Fibroblast of the aortic adventitia (primary cell): ENCODE data around the gene FBRS. TPM values are rescaled to one million over a fixed set of nuclear protein-coding genes. Genes with fewer than 3 reads are reported as not detected.

Source experiments
- DNase-seq: peaks from one replicate; pipeline ENCODE4 v3.0.0-alpha.2; 2010; ENCODE audit warnings: low read depth
- H3K4me3 ChIP-seq: 2 replicates; pipeline ENCODE4 v1.5.1; 2011; ENCODE audit warnings: low read depth, mild to moderate bottlenecking, control low read depth, low read length, moderate library complexity
- total RNA-seq: library from RNA; depleted of rRNA; stranded (reverse); fragments of >200 nt; gene quantifications from 2 replicates; pipeline ENCODE4 v1.2.3, GENCODE V29; 2012; ENCODE audit warnings: low replicate concordance
- TF ChIP-seq, protein P1 (sequence below): IDR thresholded peaks from 2 replicates; pipeline ENCODE4 v1.5.1; 2011; ENCODE audit warnings: mild to moderate bottlenecking, low read length, control low read depth, inconsistent platforms; ENCODE audit not compliant: insufficient read depth

FBRS gene
- 18.3 and 28.4 TPM in 2 replicates for total RNA-seq

DNA sequence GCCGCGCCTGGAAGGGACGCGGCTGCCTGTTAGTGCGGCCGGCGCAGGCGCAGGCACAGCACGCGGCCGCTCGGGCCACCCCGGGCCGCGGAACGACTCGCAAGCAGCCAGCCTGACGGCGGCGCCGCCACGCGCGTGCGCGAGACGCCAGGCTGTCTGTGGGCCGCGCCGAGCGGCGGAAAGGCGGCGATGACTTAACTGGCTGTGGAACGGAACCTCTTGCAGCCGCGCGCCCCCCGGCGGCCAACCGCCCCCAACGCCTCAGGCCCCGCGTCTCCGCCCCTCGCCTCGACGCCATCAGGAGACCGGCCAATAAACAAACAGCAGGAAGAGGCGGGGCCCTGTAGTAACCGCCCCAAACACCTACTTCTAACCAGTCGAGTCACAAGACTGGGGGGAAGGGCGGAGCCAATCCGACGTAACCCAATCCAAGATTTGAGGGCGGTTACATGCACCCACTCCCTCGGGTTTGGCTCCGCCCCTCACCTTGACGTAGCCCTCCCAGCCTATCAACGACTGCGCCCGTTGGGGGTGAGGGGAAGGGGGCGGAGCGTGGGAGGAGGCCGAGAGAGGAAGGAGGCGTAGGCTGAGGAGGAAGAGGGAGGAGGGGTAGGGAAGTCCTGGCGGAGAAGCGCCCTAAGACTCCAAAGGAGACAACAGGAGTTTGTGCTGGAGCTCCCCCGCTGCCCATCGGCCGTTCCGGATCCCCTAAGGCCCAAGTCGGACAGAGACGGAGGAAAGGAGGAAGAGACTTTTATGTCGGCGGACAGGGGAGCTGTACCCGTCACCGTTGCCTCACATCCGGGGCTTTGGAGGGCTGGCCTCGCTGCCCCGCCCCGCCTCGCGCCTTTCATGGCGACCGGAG is at the start of gene FBRS:
FBRS (plus strand) TSS at position 566 of the 865 bp plus-strand sequence. CDS start 1,088 bp downstream, outside the sequence.
- TF ChIP-seq, protein P1, sequence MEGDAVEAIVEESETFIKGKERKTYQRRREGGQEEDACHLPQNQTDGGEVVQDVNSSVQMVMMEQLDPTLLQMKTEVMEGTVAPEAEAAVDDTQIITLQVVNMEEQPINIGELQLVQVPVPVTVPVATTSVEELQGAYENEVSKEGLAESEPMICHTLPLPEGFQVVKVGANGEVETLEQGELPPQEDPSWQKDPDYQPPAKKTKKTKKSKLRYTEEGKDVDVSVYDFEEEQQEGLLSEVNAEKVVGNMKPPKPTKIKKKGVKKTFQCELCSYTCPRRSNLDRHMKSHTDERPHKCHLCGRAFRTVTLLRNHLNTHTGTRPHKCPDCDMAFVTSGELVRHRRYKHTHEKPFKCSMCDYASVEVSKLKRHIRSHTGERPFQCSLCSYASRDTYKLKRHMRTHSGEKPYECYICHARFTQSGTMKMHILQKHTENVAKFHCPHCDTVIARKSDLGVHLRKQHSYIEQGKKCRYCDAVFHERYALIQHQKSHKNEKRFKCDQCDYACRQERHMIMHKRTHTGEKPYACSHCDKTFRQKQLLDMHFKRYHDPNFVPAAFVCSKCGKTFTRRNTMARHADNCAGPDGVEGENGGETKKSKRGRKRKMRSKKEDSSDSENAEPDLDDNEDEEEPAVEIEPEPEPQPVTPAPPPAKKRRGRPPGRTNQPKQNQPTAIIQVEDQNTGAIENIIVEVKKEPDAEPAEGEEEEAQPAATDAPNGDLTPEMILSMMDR = peak; percentile 60
- peak; percentile 100 for DNase-seq
- H3K4me3 ChIP-seq = peak within 1 kb of the TSS; percentile 92

DNA sequence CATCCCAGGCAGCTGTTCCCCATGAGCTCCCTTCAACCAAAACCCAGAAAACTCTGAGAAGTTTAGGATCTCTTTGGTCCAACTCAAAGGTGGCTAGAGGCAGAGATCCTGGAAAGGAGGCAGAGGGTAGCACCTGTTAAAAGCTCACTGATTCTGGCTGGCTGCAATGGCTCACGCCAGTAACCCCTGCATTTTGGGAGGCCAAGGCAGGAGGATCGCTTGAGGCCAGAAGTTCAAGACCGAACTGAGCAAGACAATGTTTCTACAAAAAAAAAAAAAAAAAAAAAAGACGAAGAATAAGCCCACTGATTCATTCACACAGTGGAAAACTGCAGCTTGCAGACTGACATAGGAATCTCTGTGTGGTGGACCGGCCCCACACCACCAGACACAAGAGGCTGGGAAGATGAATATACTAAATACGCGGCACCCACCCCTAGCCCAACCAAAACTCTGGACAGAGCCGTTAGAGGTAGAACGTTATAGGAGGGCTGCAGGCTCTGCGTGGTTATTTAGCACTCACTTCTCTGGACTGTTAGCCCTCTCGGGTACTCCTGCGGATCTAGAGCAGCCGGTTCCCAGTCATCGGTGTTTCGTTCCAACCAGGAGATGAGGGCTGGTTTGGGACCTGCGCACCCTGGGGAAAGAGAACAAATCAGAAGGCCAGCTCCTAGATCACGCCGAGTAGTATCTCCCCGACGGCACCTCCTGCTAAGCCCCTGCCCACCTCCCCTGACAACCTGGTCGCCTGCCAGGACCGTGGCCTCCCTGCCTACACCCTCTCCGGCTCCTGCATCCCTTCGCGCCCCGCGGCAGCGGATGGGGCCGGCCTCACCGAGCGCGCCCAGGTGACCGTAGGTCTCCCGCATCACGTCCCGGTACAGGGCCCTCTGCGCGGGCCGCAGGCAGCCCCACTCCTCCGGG is 49.0 kb upstream of the FBRS start:
- DNase-seq = peak; percentile 35
- peak overlapping the region; percentile 89 for H3K4me3 ChIP-seq
- TF ChIP-seq, protein P1 = no peak

DNA sequence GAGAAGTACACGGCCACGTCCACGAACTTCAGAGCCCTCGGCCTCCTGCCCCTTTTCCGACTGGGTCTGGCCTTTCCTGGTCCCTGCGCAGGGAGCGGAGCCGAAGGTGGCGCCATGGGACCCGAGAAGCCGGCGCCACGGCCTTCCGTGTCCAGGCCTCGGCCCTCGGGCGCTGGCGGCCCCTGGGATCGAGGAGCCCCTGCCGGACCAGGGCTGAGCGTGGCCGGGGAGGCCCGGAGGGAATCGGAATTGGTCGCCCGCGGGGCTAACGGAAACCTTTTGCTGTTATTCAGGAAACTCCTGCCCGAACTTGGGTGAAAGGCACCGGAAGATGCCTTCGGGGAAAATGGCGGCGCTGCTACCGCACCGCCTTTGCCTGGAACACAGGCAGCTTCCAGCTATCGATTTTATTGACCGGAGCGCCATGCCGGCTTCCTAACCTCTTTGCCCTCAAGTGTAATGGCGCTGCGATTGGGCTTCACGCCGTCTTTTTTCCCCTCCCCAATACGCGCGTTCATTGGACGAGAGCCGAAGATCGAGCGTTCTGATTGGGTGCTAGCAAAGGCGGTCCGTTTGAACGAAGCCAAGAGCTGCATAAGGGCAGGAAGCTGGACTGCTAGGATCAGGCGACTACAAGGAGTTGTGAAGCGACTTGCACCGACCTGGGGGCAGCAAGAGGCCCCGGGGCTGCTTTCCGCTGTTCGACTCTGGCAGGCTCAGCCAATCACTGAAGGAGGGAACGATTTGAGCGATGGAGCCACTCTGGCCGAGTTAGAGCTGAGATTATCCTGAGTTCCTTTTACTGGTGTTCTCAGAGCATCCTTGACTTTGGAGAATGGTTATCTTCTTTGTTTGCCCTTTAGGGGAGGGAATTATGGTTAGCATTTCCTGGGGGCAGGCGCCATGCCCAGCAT is 48.0 kb upstream of the FBRS start, which contains the start of gene ZNF689:
ZNF689 (minus strand) TSS at position 464 of the 914 bp plus-strand sequence; CDS start at position 116, 348 bp downstream.
- peak within 1 kb of the TSS; percentile 89 for H3K4me3 ChIP-seq
- TF ChIP-seq, protein P1 = no peak
- peak; percentile 98 for DNase-seq

DNA sequence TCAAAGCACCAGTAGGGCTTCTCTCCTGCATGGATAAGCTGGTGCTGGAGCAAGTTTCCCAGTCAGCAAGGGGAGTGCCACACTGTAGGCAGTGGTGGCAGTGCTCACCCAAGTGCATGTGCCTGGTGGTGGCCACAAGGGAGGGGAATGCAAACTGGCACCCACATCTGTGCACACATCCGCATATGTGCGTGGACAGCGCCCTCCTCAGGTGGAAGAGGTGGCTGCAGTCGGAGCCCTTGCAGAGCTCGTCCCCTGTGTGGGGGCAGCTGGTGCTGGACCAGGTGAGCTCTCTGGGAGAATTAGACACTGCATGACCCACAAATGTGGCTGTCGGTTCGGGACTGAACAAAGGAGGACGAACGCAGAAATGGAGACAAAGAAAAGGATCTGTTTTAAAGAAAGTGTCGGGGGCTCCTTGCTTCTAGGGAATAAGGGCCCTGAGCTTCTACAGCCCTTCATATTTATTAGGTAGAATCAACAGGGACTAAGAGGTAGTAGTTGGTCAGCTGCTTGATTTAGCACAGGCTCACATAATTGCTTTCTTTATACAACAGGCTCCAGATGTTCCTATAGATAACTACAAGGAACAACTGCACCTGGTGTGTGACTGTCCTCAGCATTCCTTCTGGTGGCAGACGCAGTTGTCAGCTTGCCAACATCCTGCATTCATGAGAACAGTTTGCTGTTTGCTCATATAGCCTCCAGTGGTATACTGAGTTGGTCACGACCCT is 42.7 kb upstream of the FBRS start:
- peak; percentile 12 for DNase-seq
- TF ChIP-seq, protein P1 = peak; percentile 43
- H3K4me3 ChIP-seq = no peak overlapping the region

DNA sequence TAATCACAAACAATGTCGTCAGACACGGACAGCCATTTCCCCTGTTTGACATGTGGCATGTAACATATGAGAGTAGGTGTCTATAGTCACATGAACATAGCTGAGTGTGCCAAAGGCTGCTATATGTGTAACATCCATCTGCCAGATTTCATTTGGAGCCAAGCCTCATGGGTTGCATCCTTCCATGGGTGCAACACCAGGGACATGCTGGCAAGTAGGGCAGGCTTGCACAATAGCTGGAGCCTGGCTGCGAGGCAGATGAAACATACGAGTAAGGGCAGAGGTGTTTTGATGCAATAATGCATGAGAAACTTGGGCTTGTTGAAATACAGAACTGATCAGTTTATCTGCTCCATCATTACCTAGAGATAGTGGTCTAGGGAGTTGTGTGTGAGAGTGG is 39.0 kb upstream of the FBRS start:
- TF ChIP-seq, protein P1 = no peak
- H3K4me3 ChIP-seq = no peak overlapping the region
- peak; percentile 21 for DNase-seq
